ENCODE measurements around the gene LHFPL6. TPM values are rescaled to one million over a fixed set of nuclear protein-coding genes. Genes with fewer than 3 reads are reported as not detected.

Gene LHFPL6
- total and polyA plus RNA-seq, 10 donors: 6.9 to 49.0 (median 30.5) TPM

- H3K9me3 ChIP-seq: no peaks in the 10 kb centered on the region
- TF ChIP-seq POLR2AphosphoS5 (IDR thresholded peaks at IDR 0.05) (no peak), CTCF (IDR thresholded peaks at IDR 0.05 in 8 of 11, conservative IDR thresholded peaks at IDR 0.05 in 3 of 11) (peak in 1 of 11 experiments; percentile 24)
- H3K27me3 ChIP-seq (replicated peaks in 1 of 7): peaks cover 0 to 40% (median 12%) of the 10 kb centered on the region in 7 donors
- peak overlapping the region; percentile 60 to 89 (median 86) for H3K27ac ChIP-seq
- 0 to 2% (median 1%) methylated on average over 11 of the region's 11 CpGs for WGBS, 5 donors
- peak overlapping the region; percentile 57 to 86 (median 66) for H3K4me3 ChIP-seq
- no peaks in the 10 kb centered on the region for H3K36me3 ChIP-seq
- no peak for DNase-seq
- peaks cover 0 to 43% (median 16%) of the 10 kb centered on the region in 6 donors for H3K4me1 ChIP-seq
- intact Hi-C loops (cut with DNase I; ENCODE audit: low total_unique reads): no loop called here
Observed at GRCh38 chr13:39602277-39602613, 748 bp downstream of the LHFPL6 start.

GRCh38 chr13:39601636-39602035 is 1.4 kb downstream of the LHFPL6 start:
- H3K4me3 ChIP-seq: peak overlapping the region in 7 of 8 donors; percentile 57 to 86 (median 69)
- intact Hi-C loops (cut with DNase I; ENCODE audit: low total_unique reads): no loop called here

GRCh38 chr13:39600766-39601165 is 2.2 kb downstream of the LHFPL6 start:
- H3K36me3 ChIP-seq: no peaks in the 10 kb centered on the region
- no peak for DNase-seq
- WGBS, 5 donors: 88 to 95% (median 91%) methylated on average over 7 to 9 of the region's 9 CpGs
- intact Hi-C loops (cut with DNase I; ENCODE audit: low total_unique reads): no loop called here
- H3K27ac ChIP-seq: no peak overlapping the region
- H3K4me1 ChIP-seq: peaks cover 0 to 43% (median 16%) of the 10 kb centered on the region in 6 donors
- no peaks in the 10 kb centered on the region for H3K9me3 ChIP-seq
- TF ChIP-seq CTCF (IDR thresholded peaks at IDR 0.05 in 8 of 11, conservative IDR thresholded peaks at IDR 0.05 in 3 of 11) (no peak), POLR2A (IDR thresholded peaks at IDR 0.05) (no peak), POLR2AphosphoS5 (IDR thresholded peaks at IDR 0.05) (no peak)
- peaks cover 0 to 40% (median 12%) of the 10 kb centered on the region in 7 donors for H3K27me3 ChIP-seq (replicated peaks in 1 of 7)
- peak overlapping the region in 7 of 8 donors; percentile 2 to 86 (median 21) for H3K4me3 ChIP-seq

More at GRCh38 chr13:39601636-39602035, 1.4 kb downstream of the LHFPL6 start:
- H3K36me3 ChIP-seq: no peaks in the 10 kb centered on the region
- H3K27ac ChIP-seq: no peak overlapping the region
- H3K27me3 ChIP-seq (replicated peaks in 1 of 7): peaks cover 0 to 40% (median 12%) of the 10 kb centered on the region in 7 donors
- no peak for TF ChIP-seq POLR2A (IDR thresholded peaks at IDR 0.05)
- no peak for TF ChIP-seq POLR2AphosphoS5 (IDR thresholded peaks at IDR 0.05)
- no peak for TF ChIP-seq CTCF (IDR thresholded peaks at IDR 0.05 in 8 of 11, conservative IDR thresholded peaks at IDR 0.05 in 3 of 11)
- DNase-seq: no peak
- WGBS, 5 donors: 82 to 89% (median 86%) methylated on average over 3 of the region's 3 CpGs
- H3K9me3 ChIP-seq: no peaks in the 10 kb centered on the region
- peaks cover 0 to 43% (median 16%) of the 10 kb centered on the region in 6 donors for H3K4me1 ChIP-seq

- WGBS, 5 donors: 76 to 86% (median 80%) methylated on average over 1 of the region's 1 CpG
- intact Hi-C loops (cut with DNase I; ENCODE audit: low total_unique reads): no loop called here
- no peak for TF ChIP-seq CTCF (IDR thresholded peaks at IDR 0.05 in 8 of 11, conservative IDR thresholded peaks at IDR 0.05 in 3 of 11)
- no peak for TF ChIP-seq POLR2AphosphoS5 (IDR thresholded peaks at IDR 0.05)
- TF ChIP-seq POLR2A (IDR thresholded peaks at IDR 0.05): no peak
- DNase-seq: no peak
- peaks cover 0 to 3% (median 0%) of the 10 kb centered on the region in 6 donors for H3K36me3 ChIP-seq
- no peak overlapping the region for H3K27ac ChIP-seq
- peaks cover 0 to 40% (median 12%) of the 10 kb centered on the region in 7 donors for H3K27me3 ChIP-seq (replicated peaks in 1 of 7)
- no peaks in the 10 kb centered on the region for H3K9me3 ChIP-seq
- peak overlapping the region in 2 of 8 donors; percentile 79 to 86 for H3K4me3 ChIP-seq
- H3K4me1 ChIP-seq: peaks cover 0 to 43% (median 16%) of the 10 kb centered on the region in 6 donors
Observed at GRCh38 chr13:39599842-39600241, 3.2 kb downstream of the LHFPL6 start.
